ENCODE measurements around the gene ZFP2.

ZFP2 gene

DNA sequence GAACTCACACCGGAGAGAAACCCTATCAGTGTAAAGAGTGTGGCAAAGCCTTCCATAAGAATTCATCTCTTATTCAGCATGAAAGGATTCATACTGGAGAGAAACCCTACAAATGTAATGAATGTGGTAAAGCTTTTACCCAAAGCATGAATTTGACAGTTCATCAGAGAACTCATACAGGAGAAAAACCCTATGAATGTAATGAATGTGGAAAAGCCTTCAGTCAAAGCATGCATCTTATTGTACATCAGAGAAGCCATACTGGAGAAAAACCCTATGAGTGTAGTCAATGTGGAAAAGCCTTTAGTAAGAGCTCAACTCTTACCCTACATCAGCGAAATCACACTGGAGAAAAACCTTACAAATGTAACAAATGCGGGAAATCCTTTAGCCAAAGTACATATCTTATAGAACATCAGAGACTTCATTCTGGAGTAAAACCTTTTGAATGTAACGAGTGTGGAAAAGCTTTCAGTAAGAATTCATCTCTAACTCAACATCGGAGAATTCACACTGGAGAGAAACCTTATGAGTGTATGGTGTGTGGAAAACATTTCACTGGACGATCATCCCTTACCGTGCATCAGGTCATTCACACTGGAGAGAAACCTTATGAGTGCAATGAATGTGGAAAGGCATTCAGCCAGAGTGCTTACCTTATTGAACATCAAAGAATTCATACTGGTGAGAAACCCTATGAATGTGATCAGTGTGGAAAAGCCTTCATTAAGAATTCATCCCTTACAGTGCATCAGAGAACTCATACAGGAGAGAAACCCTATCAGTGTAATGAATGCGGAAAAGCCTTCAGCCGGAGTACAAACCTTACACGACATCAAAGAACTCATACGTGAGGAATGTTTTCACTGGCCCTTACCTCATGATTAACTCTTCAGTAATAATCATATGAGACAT, 36.4 kb downstream of the ZFP2 start:
- no peak for TF ChIP-seq TCF12 (IDR thresholded peaks at IDR 0.05; ENCODE audit: low read depth)
- TF ChIP-seq ZBTB7A (IDR thresholded peaks at IDR 0.05; ENCODE audit: low read depth): no peak
- TF ChIP-seq NFIC (IDR thresholded peaks at IDR 0.05): no peak
- TF ChIP-seq YY1 (IDR thresholded peaks at IDR 0.05; ENCODE audit: low read depth): no peak
- no peak for TF ChIP-seq TEAD4 (IDR thresholded peaks at IDR 0.05)
- no peak for TF ChIP-seq TAF1 (IDR thresholded peaks at IDR 0.05; ENCODE audit: low read depth)
- no peak for TF ChIP-seq MAX (IDR thresholded peaks at IDR 0.05)
- TF ChIP-seq RAD21 (IDR thresholded peaks at IDR 0.05; ENCODE audit: low read depth): no peak
- no peak for TF ChIP-seq FOXM1 (IDR thresholded peaks at IDR 0.05; ENCODE audit: borderline replicate concordance, low read depth)
- TF ChIP-seq CREB1 (IDR thresholded peaks at IDR 0.05; ENCODE audit: low read depth): no peak
- TF ChIP-seq CEBPB (IDR thresholded peaks at IDR 0.05): no peak
- TF ChIP-seq, protein P1, sequence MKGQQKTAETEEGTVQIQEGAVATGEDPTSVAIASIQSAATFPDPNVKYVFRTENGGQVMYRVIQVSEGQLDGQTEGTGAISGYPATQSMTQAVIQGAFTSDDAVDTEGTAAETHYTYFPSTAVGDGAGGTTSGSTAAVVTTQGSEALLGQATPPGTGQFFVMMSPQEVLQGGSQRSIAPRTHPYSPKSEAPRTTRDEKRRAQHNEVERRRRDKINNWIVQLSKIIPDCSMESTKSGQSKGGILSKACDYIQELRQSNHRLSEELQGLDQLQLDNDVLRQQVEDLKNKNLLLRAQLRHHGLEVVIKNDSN (IDR thresholded peaks at IDR 0.05): no peak
- no peak for TF ChIP-seq REST (IDR thresholded peaks at IDR 0.05; ENCODE audit: low read depth)

GRCh38 chr5:178940569-178941360, 45.1 kb downstream of the ZFP2 start, which contains the start of gene ZNF454:
Gene ZNF454 (plus strand): TSS chr5:178941198. CDS start chr5:178942792, 1,594 bp downstream.
- TF ChIP-seq CREB1 (IDR thresholded peaks at IDR 0.05; ENCODE audit: low read depth): no peak
- no peak for TF ChIP-seq TCF12 (IDR thresholded peaks at IDR 0.05; ENCODE audit: low read depth)
- no peak for TF ChIP-seq RAD21 (IDR thresholded peaks at IDR 0.05; ENCODE audit: low read depth)
- no peak for TF ChIP-seq EGR1 (IDR thresholded peaks at IDR 0.05)
- TF ChIP-seq TEAD4 (IDR thresholded peaks at IDR 0.05): no peak

- no peak for TF ChIP-seq EGR1 (IDR thresholded peaks at IDR 0.05)
- TF ChIP-seq RAD21 (IDR thresholded peaks at IDR 0.05; ENCODE audit: low read depth): no peak
- no peak for TF ChIP-seq MAX (IDR thresholded peaks at IDR 0.05)
- TF ChIP-seq, protein P1 (IDR thresholded peaks at IDR 0.05): no peak
- no peak for TF ChIP-seq TEAD4 (IDR thresholded peaks at IDR 0.05)
- no peak for TF ChIP-seq FOXM1 (IDR thresholded peaks at IDR 0.05; ENCODE audit: borderline replicate concordance, low read depth)
- TF ChIP-seq TAF1 (IDR thresholded peaks at IDR 0.05; ENCODE audit: low read depth): no peak
Measured at GRCh38 chr5:178941361-178941760, 45.6 kb downstream of the ZFP2 start.

DNA sequence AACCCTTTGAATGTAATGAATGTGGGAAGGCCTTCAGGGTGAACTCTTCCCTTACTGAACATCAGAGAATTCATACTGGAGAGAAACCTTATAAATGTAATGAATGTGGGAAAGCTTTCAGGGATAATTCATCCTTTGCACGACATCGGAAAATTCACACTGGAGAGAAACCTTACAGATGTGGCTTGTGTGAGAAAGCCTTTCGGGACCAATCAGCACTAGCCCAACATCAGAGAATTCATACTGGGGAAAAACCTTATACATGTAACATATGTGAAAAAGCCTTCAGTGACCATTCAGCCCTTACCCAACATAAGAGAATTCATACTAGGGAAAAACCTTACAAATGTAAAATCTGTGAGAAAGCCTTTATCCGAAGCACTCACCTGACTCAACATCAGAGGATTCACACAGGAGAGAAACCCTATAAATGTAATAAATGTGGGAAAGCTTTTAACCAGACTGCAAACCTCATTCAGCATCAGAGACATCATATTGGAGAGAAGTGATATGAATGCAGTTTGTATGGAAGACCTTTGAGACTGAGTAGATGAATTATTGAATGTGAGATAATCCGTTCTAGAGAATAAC, 69.8 kb downstream of the ZFP2 start:
- TF ChIP-seq EGR1 (IDR thresholded peaks at IDR 0.05) (no peak), EP300 (IDR thresholded peaks at IDR 0.05; ENCODE audit: borderline replicate concordance) (no peak), CEBPB (IDR thresholded peaks at IDR 0.05) (no peak), CREB1 (IDR thresholded peaks at IDR 0.05; ENCODE audit: low read depth) (no peak), NFIC (IDR thresholded peaks at IDR 0.05) (no peak), REST (IDR thresholded peaks at IDR 0.05; ENCODE audit: low read depth) (no peak), TAF1 (IDR thresholded peaks at IDR 0.05; ENCODE audit: low read depth) (no peak), ZBTB7A (IDR thresholded peaks at IDR 0.05; ENCODE audit: low read depth) (no peak), YY1 (IDR thresholded peaks at IDR 0.05; ENCODE audit: low read depth) (no peak), TCF12 (IDR thresholded peaks at IDR 0.05; ENCODE audit: low read depth) (no peak)
- TF ChIP-seq, protein P1 (IDR thresholded peaks at IDR 0.05): no peak
